Loucy (cell line): Measurements from ENCODE around the gene GPR146.

Experiments used
- CTCF ChIP-seq: fragments of 200-600 bp; sonication (generic); conservative IDR thresholded peaks from 2 replicates; pipeline ENCODE4 v1.5.1; 2014; ENCODE audit warnings: mild to moderate bottlenecking, antibody characterized with exemption, low read length
- EZH2phosphoT487 ChIP-seq: fragments of 200-600 bp; IDR thresholded peaks from 2 replicates; pipeline ENCODE4 v1.6.1; 2018; ENCODE audit warnings: antibody characterized with exemption, mild to moderate bottlenecking, moderate library complexity, borderline replicate concordance

GRCh38 chr7:1014681-1015080, 29.7 kb upstream of the GPR146 start:
- no peak for TF ChIP-seq CTCF
- TF ChIP-seq EZH2phosphoT487: no peak
